A673 (cell line): ENCODE data around the gene PTGDS. TPM values are rescaled to one million over a fixed set of nuclear protein-coding genes. Genes with fewer than 3 reads are reported as not detected.

Source experiments
- BruUV-seq: library from RNA; stranded (reverse); fragments of 400-500 nt; replicated peaks from 2 replicates; lab custom pipeline; 2021; lab: Mats Ljungman, UMichigan
- CTCF ChIA-PET: fragments of 300-600 bp; sonication (Branson Sonifier 250); formaldehyde crosslinking; loops from one replicate; lab custom pipeline; 2022; ENCODE audit warnings: antibody characterized with exemption; lab: Charles Lee
- POLR2A ChIA-PET: fragments of 300-600 bp; sonication (Branson Sonifier 250); formaldehyde crosslinking; loops from one replicate; lab custom pipeline; 2022; ENCODE audit warnings: antibody characterized with exemption; ENCODE audit not compliant: low non-redundant PET; lab: Charles Lee
- DNase-seq: peaks from one replicate; pipeline ENCODE4 v3.0.0-alpha.2; 2015; ENCODE audit warnings: low spot score
- H3K27ac ChIP-seq: fragments of 200-600 bp; sonication (generic); 2 replicates; pipeline ENCODE4 v1.5.1; 2016; ENCODE audit warnings: mixed run types, low read depth, mild to moderate bottlenecking, mixed read lengths, antibody characterized with exemption, low read length; ENCODE audit not compliant: poor library complexity, severe bottlenecking
- H3K27me3 ChIP-seq: fragments of 200-600 bp; sonication (generic); replicated peaks from 2 replicates; pipeline ENCODE4 v1.6.1; 2017; ENCODE audit warnings: mixed run types, low read depth, mild to moderate bottlenecking, mixed read lengths, antibody characterized with exemption, low read length; ENCODE audit not compliant: insufficient read depth, poor library complexity
- H3K36me3 ChIP-seq: fragments of 200-600 bp; sonication (generic); 2 replicates; pipeline ENCODE4 v1.6.1; 2016; ENCODE audit warnings: mixed run types, mild to moderate bottlenecking, mixed read lengths, antibody characterized with exemption, low read length; ENCODE audit not compliant: insufficient read depth, poor library complexity, severe bottlenecking
- H3K4me1 ChIP-seq: fragments of 200-600 bp; sonication (generic); 2 replicates; pipeline ENCODE4 v1.6.1; 2017; ENCODE audit warnings: mixed run types, mild to moderate bottlenecking, mixed read lengths, antibody characterized with exemption, low read length; ENCODE audit not compliant: insufficient read depth, poor library complexity, severe bottlenecking
- H3K4me3 ChIP-seq: fragments of 200-600 bp; sonication (generic); 2 replicates; pipeline ENCODE4 v1.5.1; 2016; ENCODE audit warnings: low read depth, mixed run types, mild to moderate bottlenecking, mixed read lengths, low read length; ENCODE audit not compliant: poor library complexity, severe bottlenecking
- H3K9me3 ChIP-seq: fragments of 200-600 bp; sonication (generic); 2 replicates; pipeline ENCODE4 v1.6.1; 2016; ENCODE audit warnings: mixed run types, low read depth, mild to moderate bottlenecking, mixed read lengths, antibody characterized with exemption, low read length; ENCODE audit not compliant: poor library complexity, severe bottlenecking
- CTCF ChIP-seq: fragments of 300-800, 200-600 bp; sonication (generic); conservative IDR thresholded peaks from 2 replicates; pipeline ENCODE4 v1.5.1; 2017; ENCODE audit warnings: low read depth, mild to moderate bottlenecking, antibody characterized with exemption, low read length, moderate library complexity, mixed read lengths
- EZH2 ChIP-seq: fragments of 200-600 bp; sonication (generic); IDR thresholded peaks from 2 replicates; pipeline ENCODE4 v1.6.1; 2017; ENCODE audit warnings: borderline replicate concordance, low read depth, mild to moderate bottlenecking, mixed read lengths, antibody characterized with exemption, low read length; ENCODE audit not compliant: poor library complexity, severe bottlenecking
- intact Hi-C: fragments of 100-400 bp; cut with micrococcal nuclease; formaldehyde crosslinking; loops from one replicate; pipeline ENCODE4 v1.10.0; 2022; ENCODE audit not compliant: unreplicated experiment
- total RNA-seq: library from RNA; stranded (reverse); gene quantifications from 2 replicates; pipeline ENCODE4 v1.2.3, GENCODE V29; 2021

PTGDS gene
- total RNA-seq, 1 experiment from 2014 or later: not detected

GRCh38 chr9:137017791-137018497 lies 40.6 kb downstream of the PTGDS start:
- Histone ChIP-seq H3K27ac (no peak overlapping the region), H3K9me3 (no peaks in the 10 kb centered on the region), H3K36me3 (peaks cover 4% of the 10 kb centered on the region), H3K4me3 (no peak overlapping the region), H3K27me3 (no peaks in the 10 kb centered on the region), H3K4me1 (no peaks in the 10 kb centered on the region)
- POLR2A ChIA-PET: no interaction called here
- CTCF ChIA-PET: no interaction called here
- intact Hi-C loops: no loop called here
- TF ChIP-seq EZH2: no peak
- TF ChIP-seq CTCF: no peak
- BruUV-seq: no TSS peak
- DNase-seq: no peak

GRCh38 chr9:137018761-137019559 lies 41.7 kb downstream of the PTGDS start:
- intact Hi-C loops: no loop called here
- Histone ChIP-seq H3K27me3 (no peaks in the 10 kb centered on the region), H3K4me1 (no peaks in the 10 kb centered on the region), H3K36me3 (peaks cover 4% of the 10 kb centered on the region), H3K27ac (no peak overlapping the region), H3K9me3 (no peaks in the 10 kb centered on the region), H3K4me3 (no peak overlapping the region)
- TF ChIP-seq EZH2 (no peak), CTCF (no peak)
- POLR2A ChIA-PET: no interaction called here
- no peak for DNase-seq
- BruUV-seq: no TSS peak
- CTCF ChIA-PET: interaction anchor here (0.6 kb wide), 1 partner anchor 16 kb away, joined by 3 read pairs; no protein-coding TSS in a partner anchor

GRCh38 chr9:137019891-137020683 lies 42.8 kb downstream of the PTGDS start:
- H3K27ac ChIP-seq: no peak overlapping the region
- no TSS peak for BruUV-seq
- no peaks in the 10 kb centered on the region for H3K4me1 ChIP-seq
- no peak for DNase-seq
- no peak overlapping the region for H3K4me3 ChIP-seq
- intact Hi-C loops: no loop called here
- POLR2A ChIA-PET: interaction anchor here (0.6 kb wide), 1 partner anchor 124 kb away, joined by 3 read pairs; no protein-coding TSS in a partner anchor
- peaks cover 4% of the 10 kb centered on the region for H3K36me3 ChIP-seq
- H3K27me3 ChIP-seq: no peaks in the 10 kb centered on the region
- H3K9me3 ChIP-seq: no peaks in the 10 kb centered on the region
- CTCF ChIA-PET: interaction anchor here (1.0 kb wide), 1 partner anchor 15 kb away, joined by 3 read pairs; no protein-coding TSS in a partner anchor
- TF ChIP-seq EZH2 (no peak), CTCF (no peak)
